IgD-negative memory B cell (primary cell): ENCODE measurements around the gene SGCD. TPM values are rescaled to one million over a fixed set of nuclear protein-coding genes. Genes with fewer than 3 reads are reported as not detected.
A peak's percentile ranks its signal among the peaks of the same experiment; 100 is the strongest.

ENCODE experiments used
- H3K27ac Mint-ChIP-seq, 3 donors: one replicate each; pipeline ENCODE4 v1.8.0; 2020 to 2022; ENCODE audit warnings: mild to moderate bottlenecking in 3 of 3, mixed read lengths in 3 of 3, moderate library complexity in 1 of 3
- H3K27me3 Mint-ChIP-seq: one replicate; pipeline ENCODE4 v1.8.0; 2021; ENCODE audit warnings: mixed read lengths
- H3K36me3 Mint-ChIP-seq: one replicate; pipeline ENCODE4 v1.8.0; 2020; ENCODE audit warnings: mild to moderate bottlenecking, mixed read lengths
- H3K4me1 Mint-ChIP-seq, 3 donors: one replicate each; pipeline ENCODE4 v1.8.0; 2020 to 2022; ENCODE audit warnings: mixed read lengths in 3 of 3, mild to moderate bottlenecking in 1 of 3
- H3K4me3 Mint-ChIP-seq, 4 donors: one replicate each; pipeline ENCODE4 v1.8.0; 2020 to 2022; ENCODE audit warnings: mild to moderate bottlenecking in 4 of 4, mixed read lengths in 4 of 4, moderate library complexity in 3 of 4
- H3K9me3 Mint-ChIP-seq, 3 donors: one replicate each; pipeline ENCODE4 v1.8.0; 2020 to 2021; ENCODE audit warnings: mixed read lengths in 3 of 3, mild to moderate bottlenecking in 1 of 3
- polyA plus RNA-seq: library from polyadenylated mRNA; unstranded; fragments of 300-500 nt; fragmentation: Illumina TruSeq; gene quantifications from one replicate; pipeline ENCODE4 v1.2.3, GENCODE V29; 2021

The SGCD gene
- not detected for polyA plus RNA-seq

DNA sequence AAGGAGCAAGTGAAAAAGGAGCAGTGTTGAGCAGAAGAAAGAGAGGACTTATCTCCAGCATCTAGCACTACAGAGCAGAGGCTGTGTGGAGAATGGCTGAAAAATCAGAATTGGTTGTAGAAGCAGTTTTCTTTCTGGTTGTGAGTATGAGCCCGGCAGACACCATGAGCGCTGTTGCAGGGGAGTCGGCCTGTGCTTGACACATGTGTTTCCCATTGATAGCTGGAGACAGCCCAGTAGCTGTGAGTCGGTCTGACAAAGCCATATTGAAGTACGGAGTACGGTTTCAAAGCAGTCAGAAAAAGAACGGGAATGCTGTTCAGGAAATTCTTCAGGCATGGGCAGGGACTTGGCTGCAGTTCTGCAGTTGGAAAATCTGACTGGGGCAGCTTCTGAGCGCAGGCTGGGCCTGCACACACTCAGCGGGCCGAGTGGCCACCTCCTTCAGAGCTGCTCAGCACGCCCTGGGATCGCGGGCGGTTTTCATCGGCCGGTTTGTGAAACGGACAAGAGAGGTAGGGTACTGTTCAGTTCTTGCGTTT lies at the start of gene SGCD:
Gene SGCD (plus strand): TSS at position 447 of the 542 bp plus-strand sequence.
- Mint-ChIP-seq H3K36me3 (peaks cover 1% of the 10 kb centered on the region), H3K27me3 (peaks cover 2% of the 10 kb centered on the region), H3K4me1 (peaks cover 0 to 4% (median 0%) of the 10 kb centered on the region in 3 donors), H3K9me3 (peaks cover 0 to 3% (median 2%) of the 10 kb centered on the region in 3 donors), H3K4me3 (no peak within 1 kb of the TSS), H3K27ac (no peak within 1 kb of the TSS)

GRCh38 chr5:156277290-156277689 lies 49.7 kb upstream of the SGCD start:
- H3K27ac Mint-ChIP-seq: no peak overlapping the region
- no peaks in the 10 kb centered on the region for H3K36me3 Mint-ChIP-seq
- H3K4me1 Mint-ChIP-seq: no peaks in the 10 kb centered on the region
- peaks cover 0 to 1% (median 0%) of the 10 kb centered on the region in 3 donors for H3K9me3 Mint-ChIP-seq
- no peak overlapping the region for H3K4me3 Mint-ChIP-seq
- H3K27me3 Mint-ChIP-seq: no peaks in the 10 kb centered on the region

- Mint-ChIP-seq H3K4me3 (peak overlapping the region in 1 of 4 donors; percentile 56), H3K9me3 (peaks cover 0 to 2% (median 0%) of the 10 kb centered on the region in 3 donors), H3K27me3 (no peaks in the 10 kb centered on the region), H3K27ac (no peak overlapping the region), H3K36me3 (no peaks in the 10 kb centered on the region), H3K4me1 (peaks cover 0 to 1% (median 0%) of the 10 kb centered on the region in 3 donors)
Observed at GRCh38 chr5:156295431-156295830, 31.5 kb upstream of the SGCD start.

- H3K36me3 Mint-ChIP-seq: no peaks in the 10 kb centered on the region
- H3K9me3 Mint-ChIP-seq: peaks cover 4 to 16% (median 7%) of the 10 kb centered on the region in 3 donors
- H3K4me3 Mint-ChIP-seq: no peak overlapping the region
- no peak overlapping the region for H3K27ac Mint-ChIP-seq
- peaks cover 0 to 1% (median 0%) of the 10 kb centered on the region in 3 donors for H3K4me1 Mint-ChIP-seq
- no peaks in the 10 kb centered on the region for H3K27me3 Mint-ChIP-seq
Observed at GRCh38 chr5:156310115-156310514, 16.8 kb upstream of the SGCD start.

DNA sequence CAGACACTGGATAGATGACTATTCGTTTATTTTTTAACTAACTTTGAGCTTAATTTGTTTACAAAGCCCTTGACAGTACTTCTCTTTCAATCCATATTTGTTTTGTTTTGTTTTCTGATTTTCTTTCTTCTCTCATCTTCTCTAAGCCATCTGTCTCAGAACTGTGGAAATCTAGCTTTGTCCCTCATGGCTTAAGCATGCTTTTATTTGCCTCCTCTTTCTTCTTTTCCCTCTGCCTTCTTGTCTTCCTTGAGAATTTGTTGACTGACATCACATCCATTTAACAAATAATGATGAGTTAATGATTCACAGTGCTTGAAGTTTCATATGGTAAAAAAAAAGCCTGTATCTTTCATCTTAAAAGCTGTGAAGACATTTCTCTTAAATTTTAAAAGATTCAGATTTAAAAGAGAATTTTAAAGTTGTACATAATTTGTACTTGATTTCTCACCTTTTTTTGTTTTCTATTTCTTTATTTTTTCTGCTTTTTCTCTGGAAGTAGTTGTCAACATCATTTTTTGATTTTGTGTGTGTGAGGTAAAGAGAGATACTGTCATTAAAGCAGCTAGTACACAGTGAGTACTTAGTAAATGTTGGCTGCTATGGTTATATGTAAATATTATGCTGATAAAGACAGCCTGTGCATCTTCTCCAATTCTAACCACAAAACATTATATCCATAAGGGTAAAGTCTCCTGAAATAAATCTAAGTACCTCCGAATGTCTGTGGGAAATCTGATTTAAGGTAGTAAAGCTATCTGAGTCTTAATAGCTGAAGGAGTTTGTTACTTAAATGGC lies 13.9 kb upstream of the SGCD start:
- no peak overlapping the region for H3K4me3 Mint-ChIP-seq
- no peaks in the 10 kb centered on the region for H3K4me1 Mint-ChIP-seq
- H3K9me3 Mint-ChIP-seq: peaks cover under 1 to 9% (median 5%) of the 10 kb centered on the region in 3 donors
- no peaks in the 10 kb centered on the region for H3K36me3 Mint-ChIP-seq
- no peak overlapping the region for H3K27ac Mint-ChIP-seq
- H3K27me3 Mint-ChIP-seq: no peaks in the 10 kb centered on the region

DNA sequence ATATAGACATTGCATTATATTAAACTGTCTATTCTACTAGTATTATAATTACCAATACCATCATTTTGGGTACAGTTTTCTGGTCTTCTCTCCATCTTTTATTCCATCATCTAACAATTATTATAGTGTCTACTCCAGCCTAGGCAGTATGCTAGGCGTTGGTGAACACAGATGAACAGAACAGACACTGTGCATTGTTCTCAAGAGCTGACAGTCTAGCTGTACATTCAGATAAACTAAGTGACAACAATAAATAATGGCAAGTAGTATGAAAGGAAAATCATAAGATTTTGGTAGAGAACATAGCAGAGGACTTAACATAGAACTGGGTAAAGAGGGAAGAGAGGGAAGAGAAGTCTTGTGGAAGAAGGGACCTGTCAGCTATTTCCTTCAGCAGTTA lies 12.5 kb upstream of the SGCD start:
- Mint-ChIP-seq H3K4me3 (no peak overlapping the region), H3K36me3 (no peaks in the 10 kb centered on the region), H3K4me1 (no peaks in the 10 kb centered on the region), H3K27me3 (no peaks in the 10 kb centered on the region), H3K27ac (no peak overlapping the region), H3K9me3 (peaks cover 0 to 4% (median 0%) of the 10 kb centered on the region in 3 donors)

DNA sequence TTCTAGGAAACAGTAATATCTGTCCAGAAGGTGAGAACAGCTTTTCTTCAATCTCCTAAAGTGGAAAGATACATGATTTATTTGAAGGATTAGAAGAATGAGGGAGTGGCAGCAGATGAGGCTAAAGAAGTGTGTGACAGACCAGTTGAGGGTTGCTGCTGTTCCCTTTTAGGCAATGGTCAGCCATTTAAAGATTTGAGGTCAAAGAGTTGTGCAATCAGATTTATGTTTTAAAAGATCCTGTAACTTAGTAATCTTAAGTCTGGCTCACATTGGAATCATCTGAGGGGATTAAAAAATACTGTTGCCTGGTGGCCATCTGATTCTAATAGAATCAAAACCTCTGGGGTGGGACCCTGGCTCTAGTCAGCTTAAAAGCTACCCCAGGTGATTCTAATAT lies 4.3 kb upstream of the SGCD start:
- Mint-ChIP-seq H3K27me3 (peaks cover 2% of the 10 kb centered on the region), H3K9me3 (peaks cover 0 to 3% (median 2%) of the 10 kb centered on the region in 3 donors), H3K4me1 (peaks cover 0 to 3% (median 0%) of the 10 kb centered on the region in 3 donors), H3K27ac (no peak overlapping the region), H3K36me3 (peaks cover 1% of the 10 kb centered on the region), H3K4me3 (no peak overlapping the region)

GRCh38 chr5:156327296-156327695 lies 332 bp downstream of the SGCD start:
- peaks cover 0 to 4% (median 0%) of the 10 kb centered on the region in 3 donors for H3K4me1 Mint-ChIP-seq
- no peak overlapping the region for H3K4me3 Mint-ChIP-seq
- H3K27ac Mint-ChIP-seq: no peak overlapping the region
- peaks cover 1% of the 10 kb centered on the region for H3K36me3 Mint-ChIP-seq
- peaks cover 0 to 3% (median 2%) of the 10 kb centered on the region in 3 donors for H3K9me3 Mint-ChIP-seq
- peaks cover 2% of the 10 kb centered on the region for H3K27me3 Mint-ChIP-seq

- no peak overlapping the region for H3K27ac Mint-ChIP-seq
- H3K27me3 Mint-ChIP-seq: peaks cover 2% of the 10 kb centered on the region
- H3K9me3 Mint-ChIP-seq: peaks cover 0 to 3% (median 2%) of the 10 kb centered on the region in 3 donors
- no peak overlapping the region for H3K4me3 Mint-ChIP-seq
- H3K4me1 Mint-ChIP-seq: peaks cover 0 to 4% (median 0%) of the 10 kb centered on the region in 3 donors
- peaks cover 1% of the 10 kb centered on the region for H3K36me3 Mint-ChIP-seq
Observed at GRCh38 chr5:156328161-156328560, 1.2 kb downstream of the SGCD start.

- Mint-ChIP-seq H3K36me3 (peaks cover 1% of the 10 kb centered on the region), H3K27me3 (peaks cover 2% of the 10 kb centered on the region), H3K4me3 (no peak overlapping the region), H3K4me1 (peaks cover 0 to 4% (median 0%) of the 10 kb centered on the region in 3 donors), H3K27ac (no peak overlapping the region), H3K9me3 (peaks cover 0 to 2% (median 0%) of the 10 kb centered on the region in 3 donors)
Observed at GRCh38 chr5:156328766-156329165, 1.8 kb downstream of the SGCD start.

GRCh38 chr5:156329171-156329611 lies 2.2 kb downstream of the SGCD start:
- H3K4me1 Mint-ChIP-seq: peaks cover 0 to 4% (median 0%) of the 10 kb centered on the region in 3 donors
- H3K27ac Mint-ChIP-seq: no peak overlapping the region
- peaks cover 2% of the 10 kb centered on the region for H3K27me3 Mint-ChIP-seq
- H3K9me3 Mint-ChIP-seq: peaks cover 0 to 2% (median 0%) of the 10 kb centered on the region in 3 donors
- peaks cover 1% of the 10 kb centered on the region for H3K36me3 Mint-ChIP-seq
- no peak overlapping the region for H3K4me3 Mint-ChIP-seq

DNA sequence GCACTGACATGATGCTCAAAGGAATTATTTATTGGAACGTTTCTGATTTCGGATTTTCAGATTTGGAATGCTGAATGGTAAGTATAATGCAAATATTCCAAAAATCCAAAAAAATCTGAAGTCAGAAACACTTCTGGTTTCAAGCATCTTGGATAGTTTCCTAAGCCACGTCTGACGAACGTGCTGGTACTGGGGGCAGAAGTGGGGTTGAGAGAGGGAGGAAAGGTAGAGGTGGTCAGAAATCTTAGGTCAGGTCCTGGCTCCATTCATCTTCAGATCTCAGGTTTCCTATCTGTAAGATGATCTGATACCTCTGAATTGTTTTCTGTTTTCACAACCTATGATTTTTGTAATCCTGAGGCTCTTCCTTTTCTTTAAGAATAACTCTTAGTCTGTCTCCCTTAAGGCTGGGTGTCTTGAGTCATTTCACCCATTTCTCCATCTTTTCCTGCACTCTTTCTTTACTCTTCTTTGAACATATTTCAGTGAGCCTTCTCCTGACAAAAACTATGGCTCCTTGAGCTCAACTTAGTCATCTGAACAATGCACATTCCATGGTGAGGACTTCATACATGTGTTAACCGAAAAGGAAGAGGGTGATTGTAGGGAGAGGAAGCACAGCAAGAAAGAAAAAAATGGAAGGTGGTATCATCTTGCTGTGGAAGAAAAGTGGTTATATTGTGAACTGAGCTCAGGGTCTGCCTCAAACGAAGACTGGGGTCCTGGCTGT lies 3.3 kb downstream of the SGCD start:
- H3K4me1 Mint-ChIP-seq: peaks cover 0 to 5% (median 0%) of the 10 kb centered on the region in 3 donors
- H3K4me3 Mint-ChIP-seq: no peak overlapping the region
- no peak overlapping the region for H3K27ac Mint-ChIP-seq
- peaks cover 2% of the 10 kb centered on the region for H3K27me3 Mint-ChIP-seq
- H3K36me3 Mint-ChIP-seq: peaks cover 1% of the 10 kb centered on the region
- H3K9me3 Mint-ChIP-seq: peaks cover 0 to 2% (median 0%) of the 10 kb centered on the region in 3 donors

- peaks cover 4% of the 10 kb centered on the region for H3K27me3 Mint-ChIP-seq
- H3K4me1 Mint-ChIP-seq: peaks cover 0 to 8% (median 0%) of the 10 kb centered on the region in 3 donors
- no peak overlapping the region for H3K4me3 Mint-ChIP-seq
- peaks cover 0 to 2% (median 0%) of the 10 kb centered on the region in 3 donors for H3K9me3 Mint-ChIP-seq
- no peaks in the 10 kb centered on the region for H3K36me3 Mint-ChIP-seq
- no peak overlapping the region for H3K27ac Mint-ChIP-seq
Observed at GRCh38 chr5:156331181-156331580, 4.2 kb downstream of the SGCD start.

DNA sequence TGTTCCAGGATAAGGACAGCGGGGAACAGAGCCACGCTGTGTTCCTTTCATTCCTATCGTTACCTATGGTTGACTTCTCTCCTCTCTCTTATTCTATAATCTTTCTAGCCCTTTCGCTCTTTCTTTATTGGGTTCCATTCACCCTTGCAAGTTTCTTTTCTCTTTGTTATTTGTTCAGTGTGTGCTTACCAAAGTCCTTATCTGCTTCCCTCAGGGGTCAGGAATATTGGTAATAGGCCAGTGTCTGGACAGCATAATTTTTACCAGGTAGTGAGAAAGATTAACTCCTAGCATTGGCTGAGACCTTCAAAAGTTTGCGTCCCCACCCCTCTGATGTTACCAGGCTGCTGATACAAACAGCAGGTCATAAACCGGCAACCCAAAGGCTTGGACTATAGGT lies 4.9 kb downstream of the SGCD start:
- Mint-ChIP-seq H3K27me3 (peaks cover 2% of the 10 kb centered on the region), H3K9me3 (peaks cover 0 to 2% (median 0%) of the 10 kb centered on the region in 3 donors), H3K36me3 (no peaks in the 10 kb centered on the region)

GRCh38 chr5:156332245-156332644 lies 5.3 kb downstream of the SGCD start:
- peaks cover 0 to 2% (median 0%) of the 10 kb centered on the region in 3 donors for H3K9me3 Mint-ChIP-seq
- H3K27me3 Mint-ChIP-seq: peaks cover 2% of the 10 kb centered on the region
- H3K27ac Mint-ChIP-seq: no peak overlapping the region
- H3K4me3 Mint-ChIP-seq: no peak overlapping the region
- H3K4me1 Mint-ChIP-seq: peaks cover 0 to 5% (median 0%) of the 10 kb centered on the region in 3 donors
- H3K36me3 Mint-ChIP-seq: no peaks in the 10 kb centered on the region

More for the DNA sequence above, 4.9 kb downstream of the SGCD start:
- H3K4me3 Mint-ChIP-seq: no peak overlapping the region
- peaks cover 0 to 5% (median 0%) of the 10 kb centered on the region in 3 donors for H3K4me1 Mint-ChIP-seq
- H3K27ac Mint-ChIP-seq: no peak overlapping the region
